GM19467 (cell line): Measurements from ENCODE around the gene NPW.

Source experiments
- ATAC-seq: cut with Tn5 transposase; IDR thresholded peaks from one replicate; pipeline ENCODE4 v1.9.1; 2021; ENCODE audit warnings: mild to moderate bottlenecking, moderate library complexity; ENCODE audit not compliant: unreplicated experiment

Gene NPW

DNA sequence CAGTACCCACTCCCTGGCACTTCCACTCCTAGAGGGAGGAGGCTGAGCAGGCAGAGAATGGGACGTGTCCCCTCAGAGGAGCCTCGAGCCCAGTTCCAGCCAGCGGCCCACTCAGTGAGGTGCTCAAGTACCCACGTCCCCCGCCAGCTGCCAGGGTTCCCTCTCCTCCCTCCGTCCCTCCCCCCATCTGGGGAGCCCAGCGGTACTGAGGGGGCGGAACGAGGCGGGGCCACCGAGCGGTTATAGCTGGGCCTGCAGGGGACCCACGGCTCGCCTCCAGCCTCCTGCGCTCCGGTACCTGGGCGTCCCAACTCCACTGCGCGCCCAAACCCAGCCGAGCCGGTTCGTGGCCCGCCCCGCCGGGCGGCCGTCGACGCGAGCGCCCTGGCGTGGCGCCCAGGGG lies at the start of gene NPW:
TSS of gene NPW (plus strand) at position 268 of the 403 bp plus-strand sequence.
- ATAC-seq, result no peak

DNA sequence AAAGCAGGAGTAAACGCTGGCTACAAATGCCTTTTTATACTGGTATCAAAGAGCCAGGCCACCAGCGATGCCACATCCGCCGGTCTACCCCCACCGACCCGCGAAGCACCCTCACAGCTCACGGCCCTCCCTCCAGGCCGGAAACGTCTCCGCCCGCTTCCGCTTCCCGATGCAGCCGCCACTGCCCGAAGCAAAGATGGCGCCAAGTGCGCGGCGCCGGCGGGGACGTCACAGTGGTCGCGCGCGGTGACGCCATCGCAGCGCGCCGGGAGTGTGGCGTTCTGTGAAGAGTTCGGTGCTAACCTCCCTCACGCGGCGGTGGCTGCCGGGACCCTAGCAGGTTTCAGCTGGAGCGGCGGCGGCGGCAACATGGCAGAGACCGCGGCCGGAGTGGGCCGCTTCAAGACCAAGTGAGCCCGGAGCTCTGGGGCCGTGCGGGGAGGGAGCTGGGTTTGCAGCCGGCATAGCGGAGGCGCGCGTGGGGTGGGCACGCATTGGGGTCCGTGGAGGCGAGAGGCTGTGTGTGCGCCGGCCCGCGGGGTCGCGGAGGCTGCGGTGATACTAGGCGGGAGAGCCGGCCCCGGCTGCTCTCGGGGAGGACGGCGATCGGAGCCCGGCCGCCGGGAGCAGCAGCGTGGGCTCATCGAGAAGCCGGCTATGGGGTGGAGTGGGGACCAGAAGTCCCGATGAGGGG lies 47.6 kb upstream of the NPW start, which contains the start of gene TBL3:
TSS of gene TBL3 (plus strand) at position 258 of the 694 bp plus-strand sequence. CDS start at position 370, 112 bp downstream.
- peak; percentile 70 for ATAC-seq

DNA sequence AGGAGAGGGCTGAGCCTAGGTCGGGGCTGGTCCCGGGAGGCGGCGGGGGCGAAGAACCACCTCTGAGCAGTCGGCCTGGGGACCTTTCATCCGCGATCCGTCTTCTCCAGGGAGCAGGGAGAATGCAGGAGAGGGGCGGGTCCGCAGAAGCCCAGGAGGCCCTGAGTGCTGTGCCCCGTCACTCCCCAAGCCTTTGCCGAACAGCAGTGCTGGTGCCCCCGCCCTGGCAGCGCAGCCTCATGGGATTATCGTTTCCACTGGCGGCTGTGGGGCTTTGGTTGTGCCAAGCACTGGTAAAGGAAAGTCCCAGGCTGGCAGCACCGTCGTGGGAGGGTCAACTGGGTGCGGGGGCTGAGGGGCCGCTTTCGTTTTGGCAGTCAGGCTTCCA lies 47.1 kb upstream of the NPW start:
- no peak for ATAC-seq

DNA sequence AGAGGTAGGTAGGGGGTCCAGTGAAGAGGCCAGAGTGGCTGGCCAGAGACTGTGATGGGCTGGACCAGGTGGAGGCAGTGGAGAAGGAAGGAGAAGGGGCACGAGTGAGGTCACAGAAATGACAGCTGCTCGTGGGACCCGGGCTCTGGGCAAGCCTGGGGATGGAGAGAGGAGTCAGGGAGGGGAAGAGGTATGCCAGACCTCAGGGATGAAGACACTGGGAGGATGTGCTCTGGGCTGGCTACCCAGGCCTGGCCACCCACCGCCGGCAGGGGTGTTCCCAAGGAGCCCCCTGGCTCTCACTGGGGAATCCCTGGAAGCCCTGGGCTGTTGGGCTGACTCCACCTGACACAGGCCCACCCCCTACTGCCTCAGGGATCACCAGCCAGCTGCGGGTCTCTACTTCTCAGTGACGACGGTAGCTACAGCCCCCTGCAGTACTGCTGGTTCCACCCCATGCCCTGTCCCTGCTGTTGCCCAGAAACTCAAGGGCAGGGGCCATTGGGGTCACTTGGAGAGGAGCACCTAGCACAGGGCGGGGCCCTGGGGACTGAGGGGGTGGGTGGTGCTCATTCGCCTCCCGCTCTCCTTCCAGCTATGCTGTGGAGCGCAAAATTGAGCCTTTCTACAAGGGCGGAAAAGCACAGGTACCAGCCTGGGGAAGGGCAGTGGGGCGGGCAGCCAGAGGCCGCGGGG lies 46.0 kb upstream of the NPW start:
- no peak for ATAC-seq

DNA sequence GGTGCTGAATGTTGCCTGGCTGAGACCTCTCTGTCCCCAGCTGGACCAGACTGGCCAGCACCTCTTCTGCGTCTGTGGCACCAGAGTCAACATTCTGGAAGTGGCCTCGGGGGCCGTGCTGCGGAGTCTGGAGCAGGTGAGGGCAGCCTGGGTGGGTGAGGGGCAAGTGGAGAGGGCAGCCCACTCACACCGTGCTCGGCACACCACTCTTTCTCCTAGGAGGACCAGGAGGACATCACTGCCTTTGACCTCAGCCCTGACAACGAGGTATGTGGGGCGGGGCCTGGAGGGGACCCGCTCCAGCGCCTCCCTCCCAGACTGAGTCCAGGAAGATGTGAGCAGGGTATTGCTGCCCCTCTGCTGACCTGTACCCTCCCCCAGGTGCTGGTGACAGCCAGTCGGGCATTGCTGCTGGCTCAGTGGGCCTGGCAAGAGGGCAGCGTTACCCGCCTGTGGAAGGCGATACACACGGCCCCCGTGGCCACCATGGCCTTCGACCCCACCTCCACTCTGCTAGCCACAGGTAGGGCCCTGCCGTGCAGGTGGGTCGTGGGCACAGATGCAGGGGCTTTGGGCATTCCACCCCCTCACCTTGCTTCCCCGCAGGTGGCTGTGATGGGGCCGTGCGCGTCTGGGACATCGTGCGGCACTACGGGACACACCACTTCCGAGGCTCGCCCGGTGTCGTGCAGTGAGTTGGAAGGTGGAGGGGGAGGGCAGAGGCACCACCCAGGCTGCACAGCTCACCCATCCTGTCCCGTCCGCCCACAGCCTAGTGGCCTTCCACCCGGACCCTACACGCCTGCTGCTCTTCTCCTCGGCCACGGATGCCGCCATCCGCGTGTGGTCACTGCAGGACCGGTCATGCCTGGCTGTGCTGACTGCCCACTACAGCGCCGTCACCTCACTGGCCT lies 45.2 kb upstream of the NPW start:
- no peak for ATAC-seq

DNA sequence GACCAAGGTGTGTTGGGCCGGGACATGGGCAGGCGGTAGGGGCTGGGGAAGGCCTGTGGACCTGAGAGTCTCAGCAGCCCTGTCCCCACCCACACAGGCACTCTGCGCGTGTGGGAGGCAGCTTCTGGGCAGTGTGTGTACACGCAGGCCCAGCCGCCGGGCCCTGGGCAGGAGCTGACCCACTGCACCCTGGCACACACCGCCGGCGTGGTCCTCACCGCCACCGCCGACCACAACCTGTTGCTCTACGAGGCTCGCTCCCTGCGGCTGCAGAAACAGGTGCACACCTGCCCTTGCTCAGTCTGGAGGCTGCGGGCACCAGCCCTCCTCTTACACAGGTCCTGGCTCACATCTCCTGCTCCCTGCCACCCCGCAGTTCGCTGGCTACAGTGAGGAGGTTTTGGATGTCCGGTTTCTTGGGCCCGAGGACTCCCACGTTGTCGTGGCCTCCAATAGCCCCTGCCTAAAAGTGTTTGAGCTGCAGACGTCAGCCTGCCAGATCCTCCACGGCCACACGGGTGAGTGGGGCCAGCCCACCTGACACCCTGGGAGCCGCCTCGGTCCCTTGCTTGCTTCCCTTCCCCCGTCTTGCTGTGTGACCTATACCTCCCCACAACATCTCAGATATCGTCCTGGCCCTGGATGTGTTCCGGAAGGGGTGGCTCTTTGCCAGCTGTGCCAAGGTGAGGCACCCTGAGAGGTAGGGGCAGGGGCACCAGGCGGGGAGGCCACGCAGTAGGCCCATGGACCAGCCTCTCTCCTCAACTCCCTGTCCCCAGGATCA lies 44.0 kb upstream of the NPW start:
- no peak for ATAC-seq

DNA sequence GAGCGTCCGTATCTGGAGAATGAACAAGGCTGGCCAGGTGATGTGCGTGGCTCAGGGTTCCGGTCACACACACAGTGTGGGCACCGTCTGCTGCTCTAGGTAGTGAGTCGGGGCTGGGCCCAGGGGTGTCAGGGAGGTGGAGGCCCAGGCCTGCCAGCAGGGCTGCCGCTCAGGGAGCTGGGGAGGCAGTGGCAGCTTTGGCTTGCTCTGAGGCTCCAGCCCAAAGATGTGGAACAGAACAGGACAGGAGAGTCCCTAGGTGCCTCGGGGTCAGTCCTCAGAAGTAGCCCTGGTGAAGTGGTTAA lies 43.4 kb upstream of the NPW start:
- no peak for ATAC-seq

DNA sequence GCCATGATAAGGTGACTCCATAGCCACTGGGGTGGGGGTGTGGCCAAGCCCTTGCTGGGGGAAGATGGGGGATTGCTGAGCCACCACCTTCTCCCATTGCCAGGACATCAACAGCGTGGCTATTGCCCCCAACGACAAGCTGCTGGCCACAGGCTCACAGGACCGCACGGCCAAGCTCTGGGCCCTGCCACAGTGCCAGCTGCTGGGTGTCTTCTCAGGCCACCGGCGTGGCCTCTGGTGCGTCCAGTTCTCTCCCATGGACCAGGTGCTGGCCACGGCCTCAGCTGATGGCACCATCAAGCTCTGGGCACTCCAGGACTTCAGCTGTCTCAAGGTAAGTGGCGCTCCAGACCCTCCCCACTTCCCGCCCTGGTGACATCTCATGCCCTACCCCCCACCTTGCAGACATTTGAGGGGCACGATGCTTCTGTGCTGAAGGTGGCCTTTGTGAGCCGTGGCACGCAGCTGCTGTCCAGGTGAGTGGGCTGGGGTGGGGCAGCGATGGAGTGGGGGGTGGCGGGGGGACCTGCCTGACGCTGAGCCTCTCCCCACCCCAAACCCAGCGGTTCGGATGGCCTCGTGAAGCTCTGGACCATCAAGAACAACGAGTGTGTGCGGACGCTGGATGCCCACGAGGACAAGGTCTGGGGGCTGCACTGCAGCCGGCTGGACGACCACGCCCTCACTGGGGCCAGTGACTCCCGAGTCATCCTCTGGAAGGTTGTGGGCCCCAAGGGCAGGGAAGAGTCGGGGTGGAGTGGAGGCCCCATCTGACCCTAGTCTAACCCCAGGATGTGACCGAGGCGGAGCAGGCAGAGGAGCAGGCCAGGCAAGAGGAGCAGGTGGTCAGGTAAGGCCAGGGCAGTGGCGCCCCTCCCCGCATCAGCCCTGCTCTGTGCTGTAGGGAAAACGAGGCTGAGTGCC lies 42.4 kb upstream of the NPW start:
- no peak for ATAC-seq

DNA sequence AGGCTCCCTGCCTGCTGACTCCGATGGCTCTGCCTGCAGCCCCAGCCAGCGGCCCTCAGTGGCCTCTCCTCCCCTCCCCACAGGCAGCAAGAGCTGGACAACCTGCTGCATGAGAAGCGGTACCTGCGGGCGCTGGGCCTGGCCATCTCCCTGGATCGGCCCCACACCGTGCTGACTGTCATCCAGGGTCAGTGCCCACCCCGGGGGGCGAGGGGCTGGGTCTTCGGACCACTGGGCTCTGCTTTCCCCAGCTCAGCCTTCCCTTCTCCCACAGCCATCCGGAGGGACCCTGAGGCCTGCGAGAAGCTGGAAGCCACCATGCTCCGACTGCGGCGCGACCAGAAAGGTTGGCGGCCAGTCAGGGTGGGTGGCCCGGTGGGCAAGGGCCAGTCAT lies 41.7 kb upstream of the NPW start:
- ATAC-seq, result no peak

DNA sequence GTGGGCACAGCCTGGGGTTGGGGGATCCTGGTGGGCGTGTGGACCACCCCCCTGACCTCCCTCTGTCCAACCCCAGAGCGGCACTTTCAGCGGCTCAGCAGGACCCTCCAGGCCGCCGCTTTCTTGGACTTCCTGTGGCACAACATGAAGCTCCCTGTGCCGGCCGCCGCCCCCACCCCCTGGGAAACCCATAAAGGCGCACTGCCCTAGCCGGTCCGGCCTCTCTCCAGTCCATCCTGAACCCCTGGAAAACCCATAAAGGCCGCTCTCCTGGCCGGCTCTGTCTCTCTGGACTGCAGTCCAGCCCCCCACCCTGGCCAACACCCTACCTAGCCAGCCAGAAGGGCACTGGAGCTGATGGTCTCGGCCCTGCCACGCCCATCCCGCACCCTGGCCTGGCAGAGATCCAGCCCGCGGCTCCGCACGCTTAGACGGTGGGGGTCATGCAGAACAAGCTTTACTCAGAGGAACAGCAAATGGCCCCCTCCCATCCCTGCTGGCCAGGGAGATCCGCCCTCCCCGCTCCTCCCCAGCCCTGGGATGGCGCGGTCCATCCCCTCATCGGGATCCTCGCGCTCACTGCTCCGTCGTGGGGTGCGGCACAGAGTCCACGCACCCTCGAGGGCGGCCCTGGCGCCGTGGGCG lies 41.0 kb upstream of the NPW start:
- no peak for ATAC-seq

DNA sequence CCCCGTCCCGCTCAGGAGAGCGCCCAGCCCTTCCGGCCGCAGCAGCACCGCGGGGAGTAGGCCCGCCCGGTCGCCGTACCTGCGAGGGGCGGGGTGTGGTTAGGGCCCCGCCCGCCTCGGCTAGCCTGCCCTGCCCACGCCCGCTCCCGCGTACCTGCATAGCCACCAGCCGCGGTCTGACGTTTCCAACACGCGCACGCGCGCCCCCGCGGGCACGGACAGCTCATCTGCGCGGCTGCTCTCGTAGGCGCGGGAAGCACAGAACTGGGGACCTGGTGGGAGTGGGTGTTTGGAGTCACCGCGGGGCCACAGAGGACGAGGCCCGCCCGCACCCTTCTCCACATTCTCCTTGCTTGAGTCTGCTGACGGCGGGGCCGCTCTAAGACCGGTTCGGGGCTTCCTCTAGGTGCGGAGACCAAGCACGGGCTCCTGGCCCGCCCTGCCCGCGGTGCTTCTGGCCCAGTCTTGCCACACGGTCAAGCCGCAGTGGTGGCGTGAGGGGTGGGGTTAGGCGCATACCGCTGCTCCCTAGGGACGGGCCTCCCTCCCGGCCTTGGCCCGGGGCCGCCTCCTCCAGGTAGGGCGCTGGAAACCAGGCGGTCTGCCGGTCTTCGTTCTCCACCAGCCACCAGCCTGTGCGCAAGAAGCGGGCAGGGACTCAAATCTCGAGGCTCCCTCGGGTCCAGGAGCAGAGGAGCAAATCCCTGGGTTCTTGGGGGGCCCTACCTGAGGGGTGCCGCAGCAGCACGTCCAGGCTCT lies 40.1 kb upstream of the NPW start:
- no peak for ATAC-seq

DNA sequence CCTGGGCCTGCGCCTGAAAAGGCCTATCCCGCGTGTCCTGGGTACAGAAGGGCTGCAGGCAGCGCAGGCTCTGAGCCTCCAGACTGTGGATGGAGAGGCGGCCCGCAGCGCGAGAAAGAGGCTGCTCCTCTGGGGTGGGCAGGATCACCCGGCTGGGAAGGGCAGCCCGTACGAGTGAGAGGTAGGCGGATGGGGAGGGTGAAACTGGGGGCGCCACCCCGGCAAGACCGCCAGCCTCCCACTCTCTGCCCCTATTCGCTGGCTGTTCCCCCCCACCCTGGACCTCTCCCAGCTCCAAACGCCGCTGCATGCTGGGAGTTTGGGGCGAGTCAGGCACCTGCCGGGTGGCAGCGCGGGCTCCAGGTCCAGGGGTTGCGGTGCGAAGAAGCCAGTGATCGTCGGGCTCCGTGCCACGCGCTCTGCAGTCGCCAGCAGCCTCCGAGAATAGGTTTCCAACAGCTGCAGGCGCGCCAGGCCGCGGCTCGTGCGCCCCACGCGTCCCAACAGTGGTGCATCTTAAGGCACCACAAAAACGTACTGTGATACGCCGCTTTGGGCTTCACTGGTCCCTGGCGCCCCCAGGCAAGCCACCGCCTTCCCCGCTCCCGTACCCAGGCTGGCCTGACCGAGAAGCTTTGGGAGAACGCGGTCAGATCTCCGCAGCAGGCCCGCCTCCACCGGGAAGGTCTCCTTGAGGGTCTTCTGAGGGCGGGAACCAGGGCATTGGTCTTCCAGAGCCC lies 39.4 kb upstream of the NPW start:
- ATAC-seq, result no peak

DNA sequence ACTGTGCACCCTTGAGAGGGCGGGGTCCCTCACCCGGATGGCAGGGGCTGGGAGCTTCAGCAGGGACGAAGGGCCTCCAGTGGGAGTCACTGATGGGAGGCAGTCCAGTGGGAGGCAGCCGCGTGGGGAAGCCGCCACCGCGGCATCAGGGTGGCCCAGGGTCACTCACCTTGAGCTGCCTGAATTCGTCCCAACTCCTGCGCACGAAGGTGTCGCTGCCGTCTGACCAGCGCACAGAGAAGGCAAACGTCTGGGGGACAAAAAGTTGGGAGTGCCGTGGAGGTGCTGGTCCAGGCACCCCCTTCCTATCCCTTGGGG lies 38.9 kb upstream of the NPW start:
- ATAC-seq, result no peak

DNA sequence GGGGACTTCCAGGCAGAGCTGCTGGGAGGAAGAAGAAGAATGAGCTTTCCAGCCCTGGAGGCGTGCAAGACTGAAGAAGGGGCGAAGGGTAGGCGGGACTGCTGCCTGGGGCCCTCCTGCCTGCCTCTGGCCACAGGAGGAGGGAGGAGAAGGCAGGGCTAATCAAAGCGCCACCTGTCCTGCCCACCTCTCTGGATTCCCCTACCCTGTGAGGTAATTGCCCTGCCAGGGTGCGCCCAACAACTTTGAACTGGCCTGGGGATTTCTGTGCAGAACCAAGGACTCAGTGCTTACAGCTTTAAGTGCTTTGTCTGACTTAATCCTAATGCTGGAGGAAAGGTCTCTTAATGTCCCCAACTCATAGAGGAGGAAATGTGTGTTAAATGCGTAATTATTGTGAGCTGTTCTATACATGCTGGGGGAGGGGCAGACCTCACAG lies 38.2 kb upstream of the NPW start, which contains the start of gene NOXO1:
TSS of gene NOXO1 (minus strand) at position 72 of the 439 bp plus-strand sequence. CDS start 290 bp downstream, outside the sequence.
- no peak for ATAC-seq

DNA sequence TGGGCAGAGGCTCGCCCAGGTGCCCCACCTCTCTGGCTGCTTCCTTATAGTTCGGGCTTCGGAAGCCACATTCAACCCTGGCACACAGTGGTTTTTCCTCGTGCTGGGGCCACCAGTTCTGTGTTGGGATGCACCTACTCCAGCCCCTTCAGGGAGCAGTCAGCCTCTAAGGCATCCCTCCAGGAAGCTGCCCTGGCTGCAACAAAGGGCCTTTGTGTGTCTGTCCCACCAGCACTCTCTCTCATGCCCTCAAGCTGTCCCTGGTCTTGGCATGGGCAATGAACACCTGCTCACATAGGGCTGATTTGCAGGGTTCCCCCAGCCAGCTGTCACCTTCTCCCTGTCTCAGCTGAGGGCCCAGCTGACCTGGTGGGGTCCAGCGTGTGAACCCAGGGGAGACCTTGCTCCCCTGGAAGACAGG lies 37.6 kb upstream of the NPW start:
- no peak for ATAC-seq

DNA sequence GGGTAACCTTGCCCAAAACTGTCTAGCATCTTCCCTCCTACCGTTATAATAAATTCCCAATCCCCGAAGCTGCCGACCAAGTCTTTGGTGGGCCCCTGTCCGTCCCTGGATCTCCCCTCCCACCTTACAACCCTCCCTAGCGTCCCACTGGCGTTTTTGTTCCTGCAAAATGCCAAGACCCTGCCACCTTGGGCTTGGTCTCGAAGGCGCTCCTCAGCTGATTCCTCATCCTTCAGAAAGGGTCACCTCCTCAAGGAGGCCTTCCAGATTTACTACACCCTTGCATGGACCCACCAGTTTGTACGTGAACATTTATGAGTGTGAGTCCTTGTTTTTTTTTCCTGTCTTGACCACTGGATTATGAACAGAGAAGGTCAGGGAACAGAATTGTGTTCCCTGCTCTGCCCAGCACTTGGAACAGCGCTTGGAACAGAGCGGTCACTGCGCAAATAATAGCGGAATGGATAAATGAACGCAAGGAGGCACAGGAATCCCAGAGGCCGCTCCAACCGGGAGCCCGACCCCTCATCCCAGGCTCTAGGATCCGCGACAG lies 36.5 kb upstream of the NPW start:
- ATAC-seq, result no peak

DNA sequence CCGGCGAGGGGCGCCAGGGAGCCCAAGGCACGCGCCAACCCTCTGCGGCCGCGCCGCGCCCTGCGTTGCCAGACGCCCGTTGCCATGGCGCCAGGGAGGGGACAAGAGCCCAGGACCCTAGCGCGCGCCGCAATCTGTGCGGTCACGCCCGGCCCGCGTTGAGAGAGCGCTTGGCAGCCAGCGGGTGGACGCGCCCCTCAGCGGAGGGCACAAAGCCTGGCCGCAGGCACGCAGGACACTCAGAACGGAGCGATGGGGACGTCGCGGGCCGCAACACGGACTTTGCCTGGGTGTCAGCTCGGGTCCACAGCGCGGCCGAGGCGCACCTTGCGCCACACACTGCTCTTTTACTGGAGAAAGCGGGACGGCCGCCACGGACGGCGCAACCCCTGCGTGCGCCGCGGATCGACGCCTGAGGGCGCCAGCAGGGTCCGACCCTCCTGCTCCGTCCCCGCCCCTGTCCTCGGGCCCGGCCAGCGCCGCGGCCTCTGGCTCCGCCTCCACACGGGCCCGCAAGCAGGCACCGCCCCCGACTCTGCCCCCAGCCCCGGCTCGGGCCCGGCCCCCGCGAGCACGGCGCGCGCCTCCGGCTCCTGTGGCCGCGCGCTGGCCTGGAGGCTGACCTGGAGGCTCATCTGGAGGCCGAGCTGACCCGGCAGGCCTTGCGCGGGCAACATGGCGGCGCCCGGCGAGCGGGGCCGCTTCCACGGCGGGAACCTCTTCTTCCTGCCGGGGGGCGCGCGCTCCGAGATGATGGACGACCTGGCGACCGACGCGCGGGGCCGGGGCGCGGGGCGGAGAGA lies 35.8 kb upstream of the NPW start, which contains the start of gene GFER:
TSS of gene GFER (plus strand) at position 650 of the 803 bp plus-strand sequence. CDS start at position 676, 26 bp downstream.
- ATAC-seq, result peak; percentile 68
